Endothelial cell of umbilical vein (primary cell): ENCODE measurements around the gene SPAG4. TPM values are rescaled to one million over a fixed set of nuclear protein-coding genes. Genes with fewer than 3 reads are reported as not detected.

Experiments used
- BruUV-seq: library from RNA; stranded (reverse); fragments of 400-500 nt; replicated peaks from 2 replicates; lab custom pipeline; 2021; lab: Mats Ljungman, UMichigan
- CTCF ChIA-PET: fragments of 300-600, 350-600 bp; sonication (Branson Sonifier 250); formaldehyde crosslinking; loops from one replicate; lab custom pipeline; 2021; ENCODE audit warnings: antibody characterized with exemption, inconsistent platforms; lab: Charles Lee
- POLR2A ChIA-PET: fragments of 300-600, 350-600 bp; sonication (Branson Sonifier 250); formaldehyde crosslinking; loops from one replicate; lab custom pipeline; 2021; ENCODE audit warnings: antibody characterized with exemption, inconsistent platforms; lab: Charles Lee
- DNase-seq: peaks from one replicate; pipeline ENCODE4 v3.0.0-alpha.2; 2011; ENCODE audit warnings: low read depth, low spot score
- FAIRE-seq: peaks from 2 replicates; lab custom pipeline; 2011; peaks lifted over from hg19 to GRCh38; lab: Jason Lieb, UNC
- H2AFZ ChIP-seq: 2 replicates; pipeline ENCODE4 v1.6.0; 2012; ENCODE audit warnings: low read depth, low read length, control low read depth, inconsistent platforms
- H3K27ac ChIP-seq: 2 replicates; pipeline ENCODE4 v1.5.1; 2011; ENCODE audit warnings: low read depth, mild to moderate bottlenecking, control low read depth, low read length, moderate library complexity; ENCODE audit not compliant: insufficient read depth
- H3K27me3 ChIP-seq, 2 experiments: 2 replicates each; pipeline versions ENCODE4 v1.6.0 to v1.6.1; 2011; ENCODE audit warnings: low read length in 2 of 2, mixed read lengths in 1 of 2; ENCODE audit not compliant: control insufficient read depth in 2 of 2, insufficient read depth in 2 of 2
- H3K36me3 ChIP-seq, 2 experiments: 2 replicates in 1 of 2; 3 replicates in 1 of 2; pipeline ENCODE4 v1.5.1; 2011; ENCODE audit warnings: low read length in 2 of 2, mild to moderate bottlenecking in 1 of 2, moderate library complexity in 1 of 2; ENCODE audit not compliant: control insufficient read depth in 2 of 2, insufficient read depth in 2 of 2; ENCODE audit errors: extremely low read depth in 1 of 2
- H3K4me1 ChIP-seq: 3 replicates; pipeline ENCODE4 v1.5.1; 2011; ENCODE audit warnings: mild to moderate bottlenecking, low read length; ENCODE audit not compliant: control insufficient read depth, insufficient read depth; ENCODE audit errors: extremely low read depth
- H3K4me2 ChIP-seq: 2 replicates; pipeline ENCODE4 v1.6.1; 2011; ENCODE audit warnings: low read length, control low read depth, mixed read lengths; ENCODE audit not compliant: insufficient read depth
- H3K4me3 ChIP-seq, 3 experiments: fragments of 200-600 bp in 1 of 3; sonication (generic), shearing (Covaris generic) in 1 of 3; replicated peaks in 1 of 3; 2 replicates each; pipeline ENCODE4 v1.5.1; 2011 to 2016; ENCODE audit warnings: control low read depth in 3 of 3, low read length in 3 of 3, mild to moderate bottlenecking in 2 of 3, inconsistent platforms in 1 of 3, low read depth in 1 of 3, moderate library complexity in 1 of 3; ENCODE audit not compliant: insufficient read depth in 1 of 3
- H3K79me2 ChIP-seq: 2 replicates; pipeline ENCODE4 v1.6.0; 2012; ENCODE audit warnings: low read length, inconsistent platforms; ENCODE audit not compliant: control insufficient read depth, insufficient read depth
- H3K9ac ChIP-seq: replicated peaks from 2 replicates; pipeline ENCODE3; 2011; ENCODE audit warnings: low read length, control low read depth; ENCODE audit not compliant: insufficient read depth; ENCODE audit errors: extremely low read depth
- H3K9me1 ChIP-seq: replicated peaks from 3 replicates; pipeline ENCODE4 v1.6.0; 2011; ENCODE audit warnings: mild to moderate bottlenecking, low read length; ENCODE audit not compliant: control insufficient read depth, insufficient read depth; ENCODE audit errors: extremely low read depth
- H3K9me3 ChIP-seq: replicated peaks from 2 replicates; pipeline ENCODE4 v1.5.1; 2012; ENCODE audit warnings: low read length, inconsistent platforms; ENCODE audit not compliant: control insufficient read depth, insufficient read depth
- H4K20me1 ChIP-seq: replicated peaks from 2 replicates; pipeline ENCODE3; 2011; ENCODE audit warnings: mild to moderate bottlenecking, low read length; ENCODE audit not compliant: control insufficient read depth, insufficient read depth; ENCODE audit errors: extremely low read depth
- CTCF ChIP-seq, 2 donors: IDR thresholded peaks; 1 replicate in 1 of 2; 2 replicates in 1 of 2; pipeline ENCODE4 v1.5.1; 2011; ENCODE audit warnings: low read length in 2 of 2, mild to moderate bottlenecking in 2 of 2, moderate library complexity in 2 of 2, control low read depth in 1 of 2, inconsistent platforms in 1 of 2, low read depth in 1 of 2; ENCODE audit not compliant: insufficient read depth in 1 of 2; ENCODE audit errors: extremely low read depth in 1 of 2
- EZH2 ChIP-seq: IDR thresholded peaks from 2 replicates; pipeline ENCODE4 v1.6.1; 2012; ENCODE audit warnings: borderline replicate concordance, low read depth, mild to moderate bottlenecking, moderate library complexity, low read length, inconsistent platforms; ENCODE audit not compliant: severe bottlenecking
- FOS ChIP-seq: IDR thresholded peaks from 2 replicates; pipeline ENCODE4 v1.6.1; 2011; ENCODE audit warnings: mild to moderate bottlenecking, low read length, moderate library complexity, borderline replicate concordance; ENCODE audit not compliant: insufficient read depth
- GATA2 ChIP-seq: IDR thresholded peaks from 2 replicates; pipeline ENCODE4 v1.7.0; 2011; ENCODE audit warnings: low read depth, mild to moderate bottlenecking, moderate library complexity, mixed read lengths, low read length; ENCODE audit not compliant: insufficient read length, insufficient read depth
- JUN ChIP-seq: IDR thresholded peaks from 2 replicates; pipeline ENCODE4 v1.6.1; 2011; ENCODE audit warnings: borderline replicate concordance, low read depth; ENCODE audit not compliant: insufficient read length, insufficient read depth
- MAX ChIP-seq: IDR thresholded peaks from 2 replicates; pipeline ENCODE4 v1.6.1; 2011; ENCODE audit not compliant: insufficient read depth, insufficient read length
- MYC ChIP-seq: IDR thresholded peaks from one replicate; pipeline ENCODE4 v1.6.1; 2011; ENCODE audit warnings: mild to moderate bottlenecking, low read depth, low read length
- POLR2A ChIP-seq: IDR thresholded peaks from 2 replicates; pipeline ENCODE4 v1.6.1; 2012; ENCODE audit warnings: low read depth, mild to moderate bottlenecking, control low read depth, low read length
- POLR2AphosphoS5 ChIP-seq: IDR thresholded peaks from 2 replicates; pipeline ENCODE4 v1.6.1; 2012; ENCODE audit warnings: low read depth, mild to moderate bottlenecking, control low read depth, low read length, moderate library complexity; ENCODE audit not compliant: insufficient read depth
- dilution Hi-C: fragments of 300-500 bp; cut with MboI; formaldehyde crosslinking; loops from one replicate; pipeline ENCODE4 v1.15.0; 2019; ENCODE audit warnings: low sequenced_read_pairs; ENCODE audit not compliant: extremely low pct_ligation_motif_present
- intact Hi-C: fragments of 100-400 bp; cut with micrococcal nuclease; formaldehyde crosslinking; loops from one replicate; pipeline ENCODE4 v1.10.0; 2022
- polyA plus RNA-seq, 4 experiments: library from polyadenylated mRNA; depleted of rRNA in 3 of 4; stranded (reverse) in 3 of 4; unstranded in 1 of 4; fragments of >200 nt; gene quantifications; 2 replicates each; pipeline versions ENCODE4 v1.2.1 to v1.2.3, GENCODE V29; 2011 to 2012; ENCODE audit warnings: missing spikeins in 1 of 4
- total RNA-seq: library from RNA; stranded (reverse); gene quantifications from 2 replicates; pipeline ENCODE4 v1.2.3, GENCODE V29; 2021

The SPAG4 gene
- total and polyA plus RNA-seq, 2 donors (not counting 3 experiments of a cell fraction or from before 2014, with no cell fraction given), result 3.7 to 9.5 TPM

GRCh38 chr20:35588397-35588796 is 27.2 kb upstream of the SPAG4 start:
- TF ChIP-seq FOS (no peak), CTCF (IDR thresholded peaks at IDR 0.05; ENCODE audit: extremely low read depth in 1 of 2, insufficient read depth in 1 of 2, low read depth in 1 of 2, low read length in 2 of 2) (no peak), MYC (no peak), EZH2 (no peak), POLR2AphosphoS5 (no peak), POLR2A (no peak), JUN (no peak), MAX (no peak), GATA2 (no peak)
- dilution Hi-C loops (no loop called here), intact Hi-C loops (no loop called here)
- Histone ChIP-seq H3K9me1 (no peaks in the 10 kb centered on the region), H3K4me1 (no peaks in the 10 kb centered on the region), H3K27ac (no peak overlapping the region), H3K9ac (no peak overlapping the region), H4K20me1 (no peaks in the 10 kb centered on the region), H3K4me3 (no peak overlapping the region), H3K4me2 (no peak overlapping the region), H3K27me3 (no peaks in the 10 kb centered on the region), H3K79me2 (no peaks in the 10 kb centered on the region), H3K36me3 (no peaks in the 10 kb centered on the region), H3K9me3 (no peaks in the 10 kb centered on the region), H2AFZ (no peak overlapping the region)
- FAIRE-seq, result no peak
- ChIA-PET CTCF (interaction anchor here (0.7 to 1.6 kb wide), 2 partner anchors 10 to 114 kb away, joined by 3 to 4 read pairs; no protein-coding TSS in a partner anchor), POLR2A (no interaction called here)
- DNase-seq, result no peak
- no TSS peak for BruUV-seq
